ENCODE results near the gene ZBTB44.

DNA sequence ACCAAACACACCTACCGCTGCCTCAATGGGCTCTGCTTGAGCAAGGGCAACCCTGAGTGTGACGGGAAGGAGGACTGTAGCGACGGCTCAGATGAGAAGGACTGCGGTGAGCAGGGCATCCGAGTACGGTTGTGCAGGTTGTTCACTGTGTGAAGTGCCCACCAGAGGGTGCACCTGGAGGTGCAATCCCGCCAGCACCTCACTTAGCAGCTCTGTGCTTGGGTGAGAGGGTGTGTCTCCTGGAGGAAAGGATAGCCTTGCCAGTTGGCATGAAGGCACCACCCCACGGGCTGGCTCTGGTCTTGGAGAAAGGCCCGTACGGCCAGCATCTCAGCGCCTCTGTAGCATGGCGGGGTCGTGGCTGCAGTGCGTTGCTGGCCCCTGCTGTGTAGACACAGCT is 115.8 kb downstream of the ZBTB44 start:
- TF ChIP-seq, protein P1, sequence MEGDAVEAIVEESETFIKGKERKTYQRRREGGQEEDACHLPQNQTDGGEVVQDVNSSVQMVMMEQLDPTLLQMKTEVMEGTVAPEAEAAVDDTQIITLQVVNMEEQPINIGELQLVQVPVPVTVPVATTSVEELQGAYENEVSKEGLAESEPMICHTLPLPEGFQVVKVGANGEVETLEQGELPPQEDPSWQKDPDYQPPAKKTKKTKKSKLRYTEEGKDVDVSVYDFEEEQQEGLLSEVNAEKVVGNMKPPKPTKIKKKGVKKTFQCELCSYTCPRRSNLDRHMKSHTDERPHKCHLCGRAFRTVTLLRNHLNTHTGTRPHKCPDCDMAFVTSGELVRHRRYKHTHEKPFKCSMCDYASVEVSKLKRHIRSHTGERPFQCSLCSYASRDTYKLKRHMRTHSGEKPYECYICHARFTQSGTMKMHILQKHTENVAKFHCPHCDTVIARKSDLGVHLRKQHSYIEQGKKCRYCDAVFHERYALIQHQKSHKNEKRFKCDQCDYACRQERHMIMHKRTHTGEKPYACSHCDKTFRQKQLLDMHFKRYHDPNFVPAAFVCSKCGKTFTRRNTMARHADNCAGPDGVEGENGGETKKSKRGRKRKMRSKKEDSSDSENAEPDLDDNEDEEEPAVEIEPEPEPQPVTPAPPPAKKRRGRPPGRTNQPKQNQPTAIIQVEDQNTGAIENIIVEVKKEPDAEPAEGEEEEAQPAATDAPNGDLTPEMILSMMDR (conservative IDR thresholded peaks at IDR 0.05 in 1 of 2, IDR thresholded peaks at IDR 0.05 in 1 of 2; ENCODE audit: low read depth in 1 of 2, low read length in 2 of 2) = no peak
- TF ChIP-seq EZH2 (IDR thresholded peaks at IDR 0.05; ENCODE audit: low read length, missing control alignments) = no peak

All from fibroblast of lung (primary cell).